Thyroid gland (tissue), 4 donors: ENCODE results near the gene KDM1A.

Experiments
- POLR2A ChIP-seq, 2 donors: fragments of 450-650 bp; IDR thresholded peaks; one replicate each; pipeline ENCODE4 v1.6.1; 2017; ENCODE audit warnings: antibody characterized with exemption in 2 of 2, mild to moderate bottlenecking in 2 of 2, moderate library complexity in 1 of 2
- TF ChIP-seq, protein P1 (sequence below), 6 experiments: fragments of 200-600 bp in 3 of 6; fragments of 450-650 bp in 3 of 6; sonication (generic) in 3 of 6; IDR thresholded peaks; one replicate each; pipeline ENCODE4 v1.5.1; 2016 to 2019; ENCODE audit warnings: antibody characterized with exemption in 6 of 6, mild to moderate bottlenecking in 2 of 6, inconsistent platforms in 1 of 6, moderate library complexity in 1 of 6

DNA sequence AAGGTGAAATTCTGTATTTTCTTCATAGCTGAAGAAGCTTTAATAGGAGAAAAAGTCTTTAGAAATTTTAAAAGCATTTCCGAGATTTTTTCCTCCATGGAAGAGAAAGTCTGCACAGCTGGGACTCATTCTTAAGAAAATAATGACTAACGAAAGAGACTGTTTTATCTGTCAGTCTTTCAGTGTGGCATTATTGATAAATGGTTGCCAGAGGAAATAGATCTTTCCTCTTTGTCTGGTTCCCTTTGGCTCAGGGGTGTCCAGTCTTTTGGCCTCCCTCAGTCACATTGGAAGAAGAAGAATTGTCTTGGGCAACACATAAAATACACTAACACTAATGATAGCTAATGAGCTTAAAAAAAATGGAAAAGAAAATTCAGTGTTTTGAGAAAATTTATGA is 49.9 kb downstream of the KDM1A start:
- TF ChIP-seq, protein P1, sequence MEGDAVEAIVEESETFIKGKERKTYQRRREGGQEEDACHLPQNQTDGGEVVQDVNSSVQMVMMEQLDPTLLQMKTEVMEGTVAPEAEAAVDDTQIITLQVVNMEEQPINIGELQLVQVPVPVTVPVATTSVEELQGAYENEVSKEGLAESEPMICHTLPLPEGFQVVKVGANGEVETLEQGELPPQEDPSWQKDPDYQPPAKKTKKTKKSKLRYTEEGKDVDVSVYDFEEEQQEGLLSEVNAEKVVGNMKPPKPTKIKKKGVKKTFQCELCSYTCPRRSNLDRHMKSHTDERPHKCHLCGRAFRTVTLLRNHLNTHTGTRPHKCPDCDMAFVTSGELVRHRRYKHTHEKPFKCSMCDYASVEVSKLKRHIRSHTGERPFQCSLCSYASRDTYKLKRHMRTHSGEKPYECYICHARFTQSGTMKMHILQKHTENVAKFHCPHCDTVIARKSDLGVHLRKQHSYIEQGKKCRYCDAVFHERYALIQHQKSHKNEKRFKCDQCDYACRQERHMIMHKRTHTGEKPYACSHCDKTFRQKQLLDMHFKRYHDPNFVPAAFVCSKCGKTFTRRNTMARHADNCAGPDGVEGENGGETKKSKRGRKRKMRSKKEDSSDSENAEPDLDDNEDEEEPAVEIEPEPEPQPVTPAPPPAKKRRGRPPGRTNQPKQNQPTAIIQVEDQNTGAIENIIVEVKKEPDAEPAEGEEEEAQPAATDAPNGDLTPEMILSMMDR (IDR thresholded peaks at IDR 0.05): no peak
- TF ChIP-seq POLR2A (IDR thresholded peaks at IDR 0.05): no peak
